IMR-90 (cell line): Measurements from ENCODE around the gene OR51A7. TPM values are rescaled to one million over a fixed set of nuclear protein-coding genes. Genes with fewer than 3 reads are reported as not detected.

ENCODE experiments used
- ATAC-seq: fragments of 200-7000 bp; cut with Tn5 transposase; 2 replicates; pipeline ENCODE4 v1.9.1; 2020; ENCODE audit warnings: low read depth, mild to moderate bottlenecking, moderate library complexity
- BruUV-seq: library from RNA; stranded (reverse); fragments of 400-500 nt; replicated peaks from 2 replicates; lab custom pipeline; 2021; lab: Mats Ljungman, UMichigan
- CTCF ChIA-PET: fragments of 300-600 bp; formaldehyde crosslinking; extraction: SDS; loops from one replicate; lab custom pipeline; 2021; ENCODE audit warnings: antibody characterized with exemption; lab: Yijun Ruan, JAX
- POLR2A ChIA-PET: fragments of 300-600 bp; sonication (Branson Sonifier 250); formaldehyde crosslinking; loops from one replicate; lab custom pipeline; 2022; ENCODE audit warnings: antibody characterized with exemption; ENCODE audit not compliant: unreplicated experiment; lab: Charles Lee
- DNase-seq: peaks from one replicate; pipeline ENCODE4 v3.0.0; 2013
- H2AFZ ChIP-seq: replicated peaks from 2 replicates; pipeline ENCODE3; 2013; ENCODE audit warnings: low read length, mild to moderate bottlenecking; ENCODE audit not compliant: poor library complexity
- H2AK5ac ChIP-seq: 2 replicates; pipeline ENCODE4 v1.6.1; 2013; ENCODE audit warnings: low read depth, low read length, inconsistent platforms
- H2AK9ac ChIP-seq: replicated peaks from 2 replicates; pipeline ENCODE3; 2013; ENCODE audit warnings: mild to moderate bottlenecking, low read depth, low read length, moderate library complexity; ENCODE audit not compliant: poor library complexity
- H2BK120ac ChIP-seq: 2 replicates; pipeline ENCODE4 v1.6.1; 2013; ENCODE audit warnings: low read depth, low read length, inconsistent platforms
- H2BK15ac ChIP-seq: 3 replicates; pipeline ENCODE4 v1.6.1; 2013; ENCODE audit warnings: low read depth, low read length, inconsistent platforms
- H2BK20ac ChIP-seq: 2 replicates; pipeline ENCODE4 v1.6.1; 2013; ENCODE audit warnings: low read depth, mild to moderate bottlenecking, inconsistent platforms, low read length, moderate library complexity
- H2BK5ac ChIP-seq: 2 replicates; pipeline ENCODE4 v1.6.1; 2013; ENCODE audit warnings: mild to moderate bottlenecking, low read depth, low read length, inconsistent platforms; ENCODE audit not compliant: poor library complexity, severe bottlenecking
- H3K14ac ChIP-seq: replicated peaks from 2 replicates; pipeline ENCODE4 v1.6.1; 2013; ENCODE audit warnings: low read depth, low read length, inconsistent platforms
- H3K18ac ChIP-seq: 2 replicates; pipeline ENCODE4 v1.6.1; 2013; ENCODE audit warnings: low read depth, low read length, control low read depth
- H3K23ac ChIP-seq: 2 replicates; pipeline ENCODE4 v1.6.1; 2013; ENCODE audit warnings: low read depth, low read length, inconsistent platforms
- H3K27ac ChIP-seq: 2 replicates; pipeline ENCODE4 v1.5.1; 2013; ENCODE audit warnings: mild to moderate bottlenecking, control low read depth, low read length; ENCODE audit not compliant: insufficient read depth
- H3K27me3 ChIP-seq: 2 replicates; pipeline ENCODE4 v1.6.1; 2013; ENCODE audit warnings: low read length; ENCODE audit not compliant: control insufficient read depth, insufficient read depth
- H3K36me3 ChIP-seq: 2 replicates; pipeline ENCODE4 v1.6.1; 2013; ENCODE audit warnings: low read length, mixed read lengths; ENCODE audit not compliant: control insufficient read depth, insufficient read depth
- H3K4ac ChIP-seq: 2 replicates; pipeline ENCODE4 v1.6.1; 2013; ENCODE audit warnings: low read depth, low read length, inconsistent platforms
- H3K4me1 ChIP-seq: 2 replicates; pipeline ENCODE4 v1.6.1; 2013; ENCODE audit warnings: low read length, mixed read lengths; ENCODE audit not compliant: control insufficient read depth, insufficient read depth
- H3K4me2 ChIP-seq: 2 replicates; pipeline ENCODE4 v1.6.1; 2013; ENCODE audit warnings: low read depth, mild to moderate bottlenecking, control low read depth, low read length, moderate library complexity
- H3K4me3 ChIP-seq: 2 replicates; pipeline ENCODE4 v1.5.1; 2013; ENCODE audit warnings: low read depth, mild to moderate bottlenecking, control low read depth, low read length, moderate library complexity; ENCODE audit not compliant: insufficient read depth
- H3K56ac ChIP-seq: 2 replicates; pipeline ENCODE4 v1.6.1; 2013; ENCODE audit warnings: low read length, inconsistent platforms; ENCODE audit not compliant: insufficient read depth; ENCODE audit errors: extremely low read depth
- H3K79me1 ChIP-seq, 2 experiments: 2 replicates each; pipeline ENCODE4 v1.6.1; 2013; ENCODE audit warnings: low read length in 2 of 2, inconsistent platforms in 1 of 2, low read depth in 1 of 2
- H3K9ac ChIP-seq: 2 replicates; pipeline ENCODE4 v1.6.1; 2013; ENCODE audit warnings: low read depth, low read length, control low read depth
- H3K9me1 ChIP-seq: 2 replicates; pipeline ENCODE4 v1.6.1; 2013; ENCODE audit warnings: low read length, inconsistent platforms; ENCODE audit not compliant: insufficient read depth
- H3K9me3 ChIP-seq: 2 replicates; pipeline ENCODE4 v1.6.1; 2013; ENCODE audit warnings: low read length; ENCODE audit not compliant: control insufficient read depth, insufficient read depth
- H4K20me1 ChIP-seq: 2 replicates; pipeline ENCODE4 v1.6.1; 2013; ENCODE audit warnings: low read length, inconsistent platforms; ENCODE audit not compliant: insufficient read depth
- H4K5ac ChIP-seq: 2 replicates; pipeline ENCODE4 v1.6.1; 2013; ENCODE audit warnings: mild to moderate bottlenecking, low read depth, low read length, control low read depth
- H4K8ac ChIP-seq, 2 experiments: 2 replicates each; pipeline ENCODE4 v1.6.1; 2013; ENCODE audit warnings: low read depth in 2 of 2, low read length in 2 of 2, control low read depth in 1 of 2, inconsistent platforms in 1 of 2
- H4K91ac ChIP-seq: 2 replicates; pipeline ENCODE4 v1.6.1; 2013; ENCODE audit warnings: low read depth, low read length, inconsistent platforms; ENCODE audit not compliant: insufficient read depth
- BHLHE40 ChIP-seq: fragments of 150-350 bp; IDR thresholded peaks from 2 replicates; pipeline ENCODE4 v1.6.1; 2016; ENCODE audit warnings: mild to moderate bottlenecking, low read depth, low read length
- CEBPB ChIP-seq: IDR thresholded peaks from 2 replicates; pipeline ENCODE4 v1.6.1; 2012; ENCODE audit warnings: low read depth, low read length, improper control_type of control experiment
- CHD1 ChIP-seq: IDR thresholded peaks from 2 replicates; pipeline ENCODE4 v1.6.1; 2012; ENCODE audit warnings: low read depth, low read length, improper control_type of control experiment
- FOS ChIP-seq: fragments of 150-350 bp; IDR thresholded peaks from 2 replicates; pipeline ENCODE4 v1.6.1; 2016; ENCODE audit warnings: low read depth, low read length
- MAFK ChIP-seq: IDR thresholded peaks from 2 replicates; pipeline ENCODE4 v1.6.1; 2012; ENCODE audit warnings: low read depth, low read length, improper control_type of control experiment
- MAZ ChIP-seq: IDR thresholded peaks from 2 replicates; pipeline ENCODE4 v1.6.1; 2012; ENCODE audit warnings: low read depth, mild to moderate bottlenecking, low read length, improper control_type of control experiment, moderate library complexity, borderline replicate concordance
- MXI1 ChIP-seq: IDR thresholded peaks from 2 replicates; pipeline ENCODE4 v1.6.1; 2012; ENCODE audit warnings: low read depth, mild to moderate bottlenecking, low read length, moderate library complexity, borderline replicate concordance
- NFE2L2 ChIP-seq: fragments of 150-350 bp; IDR thresholded peaks from 2 replicates; pipeline ENCODE4 v1.6.1; 2016; ENCODE audit warnings: low read depth, mild to moderate bottlenecking, low read length
- POLR2A ChIP-seq: IDR thresholded peaks from 2 replicates; pipeline ENCODE4 v1.6.1; 2012; ENCODE audit warnings: mild to moderate bottlenecking, low read depth, low read length
- RAD21 ChIP-seq: IDR thresholded peaks from 2 replicates; pipeline ENCODE4 v1.6.1; 2012; ENCODE audit warnings: low read length, improper control_type of control experiment
- RCOR1 ChIP-seq: IDR thresholded peaks from 2 replicates; pipeline ENCODE4 v1.6.1; 2012; ENCODE audit warnings: mild to moderate bottlenecking, low read length, improper control_type of control experiment; ENCODE audit not compliant: insufficient replicate concordance
- RFX5 ChIP-seq: IDR thresholded peaks from 2 replicates; pipeline ENCODE4 v1.8.0; 2012; ENCODE audit warnings: low read depth, mild to moderate bottlenecking, low read length, moderate library complexity
- SMC3 ChIP-seq: fragments of 150-350 bp; IDR thresholded peaks from 2 replicates; pipeline ENCODE4 v1.6.1; 2016; ENCODE audit warnings: low read depth, mild to moderate bottlenecking, antibody characterized with exemption, low read length, moderate library complexity
- WGBS, 2 experiments: methylation state at CpG; one replicate each; pipeline versions ENCODE4 v1.1.5 to v1.1.7; 2013; ENCODE audit warnings: missing lambda C conversion rate in 2 of 2; ENCODE audit not compliant: insufficient read length in 1 of 2; ENCODE audit errors: extremely low coverage in 2 of 2; 5-methylcytosine and 5-hydroxymethylcytosine counted together
- dilution Hi-C: fragments of 300-500 bp; cut with HindIII; formaldehyde crosslinking; loops from one replicate; pipeline ENCODE4 v1.14.3; 2018; ENCODE audit warnings: low sequenced_read_pairs; ENCODE audit not compliant: unreplicated experiment
- in situ Hi-C: fragments of 300-500 bp; cut with MboI; formaldehyde crosslinking; loops from 3 replicates; pipeline ENCODE4 v1.14.3; 2019; ENCODE audit warnings: low sequenced_read_pairs, inconsistent platforms, mixed read lengths
- intact Hi-C: fragments of 100-400 bp; cut with micrococcal nuclease; formaldehyde crosslinking; loops from 2 replicates; pipeline ENCODE4 v1.10.0; 2022
- polyA plus RNA-seq, 3 experiments: library from polyadenylated mRNA; depleted of rRNA; stranded (reverse); fragments of >200 nt; gene quantifications; 2 replicates each; pipeline ENCODE4 v1.2.3, GENCODE V29; 2012; ENCODE audit warnings: low replicate concordance in 1 of 3
- total RNA-seq: library from RNA; depleted of rRNA; stranded (reverse); fragments of >200 nt; gene quantifications from 2 replicates; pipeline ENCODE4 v1.2.3, GENCODE V29; 2012
- TF ChIP-seq, protein P1 (sequence below): fragments of 150-350 bp; IDR thresholded peaks from 2 replicates; pipeline ENCODE4 v1.6.1; 2017; ENCODE audit warnings: mild to moderate bottlenecking, antibody characterized with exemption, low read length, low read depth
- TF ChIP-seq, protein P2 (sequence below): fragments of 150-350 bp; IDR thresholded peaks from 2 replicates; pipeline ENCODE4 v1.6.1; 2016; ENCODE audit warnings: low read depth, mild to moderate bottlenecking, low read length, moderate library complexity, borderline replicate concordance
- TF ChIP-seq, protein P3 (sequence below): conservative IDR thresholded peaks from 2 replicates; pipeline ENCODE4 v1.5.1; 2012; ENCODE audit warnings: mild to moderate bottlenecking, low read depth, low read length, improper control_type of control experiment

Gene OR51A7
- total and polyA plus RNA-seq, 2 of the 4 experiments (the other 2 are of a cell fraction): not detected

DNA sequence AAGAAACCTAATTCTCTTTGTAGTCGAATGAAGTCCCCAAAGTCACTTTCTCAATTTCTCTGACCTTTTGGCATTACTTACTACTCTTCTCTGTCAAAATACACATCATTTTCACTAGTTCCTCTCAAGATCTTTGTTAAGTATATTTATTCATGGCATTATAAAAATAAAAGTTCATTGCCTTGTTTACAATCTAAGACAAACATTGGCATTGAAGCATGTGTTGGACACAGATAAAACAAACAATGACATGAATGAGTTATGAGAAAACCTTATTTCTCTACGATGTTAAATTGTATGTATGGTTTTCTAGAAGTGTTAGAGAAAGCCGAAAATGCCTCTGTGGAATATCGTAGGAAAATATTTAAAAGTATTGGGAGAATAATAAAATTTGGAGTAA, 29.2 kb downstream of the OR51A7 start:
- no peak for DNase-seq
- H3K36me3 ChIP-seq: no peaks in the 10 kb centered on the region
- no peak overlapping the region for H3K9ac ChIP-seq
- intact Hi-C loops: no loop called here
- H2BK120ac ChIP-seq: no peak overlapping the region
- 60 to 100% methylated on average over 1 of the region's 4 CpGs for WGBS, 2 experiments
- no peak overlapping the region for H3K27ac ChIP-seq
- no peak overlapping the region for H2AK5ac ChIP-seq
- H2BK5ac ChIP-seq: no peak overlapping the region
- POLR2A ChIA-PET: no interaction called here
- H2AK9ac ChIP-seq: no peak overlapping the region
- H3K23ac ChIP-seq: no peak overlapping the region
- H3K9me3 ChIP-seq: no peaks in the 10 kb centered on the region
- no peaks in the 10 kb centered on the region for H3K4me1 ChIP-seq
- H2BK20ac ChIP-seq: no peak overlapping the region
- dilution Hi-C loops: no loop called here
- no peaks in the 10 kb centered on the region for H3K27me3 ChIP-seq
- no peak overlapping the region for H3K4me2 ChIP-seq
- no TSS peak for BruUV-seq
- no peak overlapping the region for H3K18ac ChIP-seq
- H2AFZ ChIP-seq: no peak overlapping the region
- no peak overlapping the region for H4K91ac ChIP-seq
- no peak overlapping the region for H3K4me3 ChIP-seq
- H3K9me1 ChIP-seq: no peaks in the 10 kb centered on the region
- H4K8ac ChIP-seq: no peak overlapping the region
- H4K5ac ChIP-seq: no peak overlapping the region
- in situ Hi-C loops: no loop called here
- CTCF ChIA-PET: interaction anchor here (1.2 kb wide), 1 partner anchor 296 kb away, joined by 3 read pairs; the partner anchor contains the start of gene OR51D1
- ATAC-seq: no peak
- H2BK15ac ChIP-seq: no peak overlapping the region
- no peaks in the 10 kb centered on the region for H3K79me1 ChIP-seq
- no peak overlapping the region for H3K56ac ChIP-seq
- no peak overlapping the region for H3K4ac ChIP-seq
- no peak overlapping the region for H3K14ac ChIP-seq
- no peak for TF ChIP-seq RAD21
- TF ChIP-seq, protein P1, sequence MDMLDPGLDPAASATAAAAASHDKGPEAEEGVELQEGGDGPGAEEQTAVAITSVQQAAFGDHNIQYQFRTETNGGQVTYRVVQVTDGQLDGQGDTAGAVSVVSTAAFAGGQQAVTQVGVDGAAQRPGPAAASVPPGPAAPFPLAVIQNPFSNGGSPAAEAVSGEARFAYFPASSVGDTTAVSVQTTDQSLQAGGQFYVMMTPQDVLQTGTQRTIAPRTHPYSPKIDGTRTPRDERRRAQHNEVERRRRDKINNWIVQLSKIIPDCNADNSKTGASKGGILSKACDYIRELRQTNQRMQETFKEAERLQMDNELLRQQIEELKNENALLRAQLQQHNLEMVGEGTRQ: no peak
- no peak for TF ChIP-seq MAZ
- TF ChIP-seq, protein P2, sequence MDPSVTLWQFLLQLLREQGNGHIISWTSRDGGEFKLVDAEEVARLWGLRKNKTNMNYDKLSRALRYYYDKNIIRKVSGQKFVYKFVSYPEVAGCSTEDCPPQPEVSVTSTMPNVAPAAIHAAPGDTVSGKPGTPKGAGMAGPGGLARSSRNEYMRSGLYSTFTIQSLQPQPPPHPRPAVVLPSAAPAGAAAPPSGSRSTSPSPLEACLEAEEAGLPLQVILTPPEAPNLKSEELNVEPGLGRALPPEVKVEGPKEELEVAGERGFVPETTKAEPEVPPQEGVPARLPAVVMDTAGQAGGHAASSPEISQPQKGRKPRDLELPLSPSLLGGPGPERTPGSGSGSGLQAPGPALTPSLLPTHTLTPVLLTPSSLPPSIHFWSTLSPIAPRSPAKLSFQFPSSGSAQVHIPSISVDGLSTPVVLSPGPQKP: no peak
- TF ChIP-seq CEBPB: no peak
- TF ChIP-seq RCOR1: no peak
- TF ChIP-seq FOS: no peak
- TF ChIP-seq MXI1: no peak
- TF ChIP-seq NFE2L2: no peak
- no peak for TF ChIP-seq MAFK
- TF ChIP-seq CHD1: no peak
- no peak for TF ChIP-seq BHLHE40
- TF ChIP-seq RFX5: no peak
- no peak for TF ChIP-seq SMC3
- no peak for TF ChIP-seq POLR2A
- TF ChIP-seq, protein P3, sequence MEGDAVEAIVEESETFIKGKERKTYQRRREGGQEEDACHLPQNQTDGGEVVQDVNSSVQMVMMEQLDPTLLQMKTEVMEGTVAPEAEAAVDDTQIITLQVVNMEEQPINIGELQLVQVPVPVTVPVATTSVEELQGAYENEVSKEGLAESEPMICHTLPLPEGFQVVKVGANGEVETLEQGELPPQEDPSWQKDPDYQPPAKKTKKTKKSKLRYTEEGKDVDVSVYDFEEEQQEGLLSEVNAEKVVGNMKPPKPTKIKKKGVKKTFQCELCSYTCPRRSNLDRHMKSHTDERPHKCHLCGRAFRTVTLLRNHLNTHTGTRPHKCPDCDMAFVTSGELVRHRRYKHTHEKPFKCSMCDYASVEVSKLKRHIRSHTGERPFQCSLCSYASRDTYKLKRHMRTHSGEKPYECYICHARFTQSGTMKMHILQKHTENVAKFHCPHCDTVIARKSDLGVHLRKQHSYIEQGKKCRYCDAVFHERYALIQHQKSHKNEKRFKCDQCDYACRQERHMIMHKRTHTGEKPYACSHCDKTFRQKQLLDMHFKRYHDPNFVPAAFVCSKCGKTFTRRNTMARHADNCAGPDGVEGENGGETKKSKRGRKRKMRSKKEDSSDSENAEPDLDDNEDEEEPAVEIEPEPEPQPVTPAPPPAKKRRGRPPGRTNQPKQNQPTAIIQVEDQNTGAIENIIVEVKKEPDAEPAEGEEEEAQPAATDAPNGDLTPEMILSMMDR: no peak
- H4K20me1 ChIP-seq: no peaks in the 10 kb centered on the region
